ENCODE results near the gene MAGEB17.

MAGEB17 gene

DNA sequence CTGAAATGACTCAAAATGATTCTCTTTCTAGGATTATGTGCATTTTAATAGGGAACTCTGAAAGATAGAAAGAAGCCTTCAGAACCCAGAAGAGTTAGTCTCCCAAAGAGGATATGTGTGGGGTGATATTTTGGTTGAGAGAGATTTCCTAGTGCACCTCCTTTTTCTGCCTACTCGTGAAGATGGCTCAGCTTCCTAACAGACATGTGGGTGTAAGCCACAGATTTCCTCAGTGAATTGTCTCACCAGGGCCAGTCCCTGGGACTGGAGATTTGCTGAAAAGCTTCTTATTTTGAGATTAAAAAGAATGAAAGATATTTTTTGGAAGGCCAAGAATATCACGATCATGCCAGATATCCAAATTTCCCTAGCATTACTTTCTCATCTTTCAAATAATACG, 42.8 kb downstream of the MAGEB17 start:
- no peak for DNase-seq (ENCODE audit: low spot score)

DNA sequence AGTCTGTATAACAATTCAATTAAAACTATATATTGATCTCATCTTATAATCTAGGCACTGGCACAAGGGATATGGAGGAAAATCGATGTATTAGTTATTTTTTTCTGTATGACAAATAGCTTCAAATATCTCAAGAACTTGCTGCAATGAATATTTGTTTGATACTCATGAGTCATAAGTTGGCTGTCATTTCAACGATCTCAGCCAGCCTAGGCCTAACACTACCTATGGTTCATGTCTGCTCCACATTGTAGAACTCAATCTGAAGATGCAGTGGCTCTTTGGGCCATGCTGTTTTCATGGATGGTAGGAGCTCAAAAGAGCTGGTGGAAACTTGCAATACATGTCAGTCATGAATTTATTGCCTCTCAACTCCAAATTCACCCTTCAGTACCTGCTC, 44.7 kb downstream of the MAGEB17 start:
- no peak for DNase-seq (ENCODE audit: low spot score)

DNA sequence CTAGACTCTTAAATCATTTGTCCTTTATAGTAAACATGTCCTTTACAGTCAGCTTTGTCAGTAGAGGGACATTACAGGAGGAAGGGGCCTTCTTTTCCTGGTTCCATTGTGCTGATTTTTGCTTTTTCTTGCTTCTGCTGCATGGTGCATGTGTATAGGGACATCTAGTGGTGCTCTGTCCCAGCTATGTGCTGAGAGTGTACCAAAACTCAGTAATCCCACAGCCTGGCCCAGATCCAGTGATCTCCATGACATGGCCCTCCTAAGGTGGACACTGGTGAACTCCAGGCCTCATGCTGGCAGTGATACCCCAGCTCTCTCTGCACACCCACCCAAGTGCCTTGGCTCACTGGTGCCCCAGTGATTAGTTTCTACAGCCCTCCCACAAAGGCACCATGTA, 45.2 kb downstream of the MAGEB17 start:
- DNase-seq (ENCODE audit: low spot score): no peak

DNA sequence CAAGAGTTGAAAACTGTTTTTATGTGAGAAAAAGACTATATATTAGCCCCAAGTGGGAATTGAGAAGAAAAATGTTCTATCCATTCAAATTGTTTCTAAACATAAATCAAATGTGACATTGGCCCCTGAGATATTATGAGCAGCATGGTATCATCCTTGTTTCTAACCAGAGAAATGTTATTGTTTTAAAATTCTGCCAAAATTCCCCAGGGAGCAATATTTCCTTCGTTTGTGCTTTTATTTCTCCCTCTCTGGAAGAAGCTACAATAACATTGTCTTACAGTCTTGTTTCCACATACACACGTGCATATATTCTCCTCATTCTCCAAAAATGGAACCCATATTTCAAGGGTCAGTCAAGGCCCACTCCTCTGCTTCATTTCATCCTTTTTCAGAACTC, 46.7 kb downstream of the MAGEB17 start:
- DNase-seq (ENCODE audit: low spot score): no peak

DNA sequence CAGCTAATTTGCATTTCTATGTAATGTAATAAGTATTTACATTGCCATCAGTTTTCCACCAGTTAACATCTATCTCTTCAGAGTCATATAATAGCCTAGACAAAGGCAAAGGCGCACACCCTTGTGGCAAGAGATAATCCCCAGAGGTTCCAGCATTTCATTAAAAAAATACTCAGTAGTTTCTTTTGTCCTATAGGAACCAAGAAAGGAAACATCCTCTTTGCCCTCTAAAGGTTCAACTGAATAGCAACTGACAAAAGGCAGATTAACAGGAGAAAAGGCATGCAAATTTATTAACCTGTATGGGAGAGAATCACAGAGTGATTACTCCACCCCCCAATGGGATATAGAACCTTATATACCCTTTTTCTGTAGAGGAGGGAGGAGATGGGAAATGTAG, 48.4 kb downstream of the MAGEB17 start:
- no peak for DNase-seq (ENCODE audit: low spot score)
